K562 (cell line): ENCODE results near the gene RIC3. TPM values are rescaled to one million over a fixed set of nuclear protein-coding genes. Genes with fewer than 3 reads are reported as not detected.

Source experiments
- ATAC-seq: fragments of 200-7000 bp; cut with Tn5 transposase; 3 replicates; pipeline ENCODE4 v1.9.1; 2020; ENCODE audit warnings: moderate library complexity
- BruUV-seq: library from RNA; stranded (reverse); fragments of 400-500 nt; replicated peaks from 2 replicates; lab custom pipeline; 2021; lab: Mats Ljungman, UMichigan
- CTCF ChIA-PET: fragments of 300-600 bp; formaldehyde crosslinking; extraction: SDS; loops from one replicate; lab custom pipeline; 2021; ENCODE audit warnings: low intra/inter-chr PET ratio; lab: Yijun Ruan, JAX
- POLR2A ChIA-PET: fragments of 300-600, 350-650 bp; sonication (Branson Sonifier 250); formaldehyde crosslinking; extraction: SDS; loops from one replicate; lab custom pipeline; 2021; ENCODE audit warnings: antibody characterized with exemption, inconsistent platforms; lab: Yijun Ruan, JAX
- DNase-seq, 4 experiments: peaks; one replicate each; pipeline versions ENCODE4 v3.0.0 to v3.0.0-alpha.2; 2011 to 2018; ENCODE audit warnings: low spot score in 3 of 4, mixed read lengths in 3 of 4; ENCODE audit errors: extremely low read depth in 1 of 4
- FAIRE-seq: peaks from 2 replicates; lab custom pipeline; 2011; peaks lifted over from hg19 to GRCh38; lab: Jason Lieb, UNC
- H2AFZ ChIP-seq: 2 replicates; pipeline ENCODE4 v1.6.0; 2011; ENCODE audit warnings: low read depth, low read length, control low read depth, inconsistent platforms
- H3K27ac ChIP-seq: fragments of 200-600 bp; 3 replicates; pipeline ENCODE4 v1.8.0; 2011; ENCODE audit warnings: low read depth, mild to moderate bottlenecking, control low read depth, inconsistent platforms, low read length, moderate library complexity, mixed read lengths; ENCODE audit errors: extremely low read depth
- H3K27me3 ChIP-seq, 2 experiments: fragments of 300-600 bp in 1 of 2; 2 replicates in 1 of 2; 3 replicates in 1 of 2; pipeline versions ENCODE4 v1.6.0 to v1.8.0; 2011; ENCODE audit warnings: inconsistent platforms in 2 of 2, low read length in 2 of 2, mild to moderate bottlenecking in 1 of 2, mixed read lengths in 1 of 2, moderate library complexity in 1 of 2; ENCODE audit not compliant: control insufficient read depth in 2 of 2, insufficient read depth in 2 of 2
- H3K36me3 ChIP-seq: fragments of 300-600 bp; 3 replicates; pipeline ENCODE4 v1.8.0; 2011; ENCODE audit warnings: mild to moderate bottlenecking, low read length, inconsistent platforms; ENCODE audit not compliant: control insufficient read depth, insufficient read depth
- H3K4me1 ChIP-seq, 2 experiments: fragments of 200-600 bp in 1 of 2; replicated peaks in 1 of 2; 2 replicates in 1 of 2; 3 replicates in 1 of 2; pipeline versions ENCODE4 v1.5.1 to v1.8.0; 2011; ENCODE audit warnings: inconsistent platforms in 2 of 2, low read length in 2 of 2, mild to moderate bottlenecking in 1 of 2, mixed read lengths in 1 of 2, moderate library complexity in 1 of 2; ENCODE audit not compliant: control insufficient read depth in 2 of 2, insufficient read depth in 2 of 2
- H3K4me2 ChIP-seq: 2 replicates; pipeline ENCODE4 v1.6.1; 2011; ENCODE audit warnings: low read length, control low read depth, inconsistent platforms, mixed read lengths; ENCODE audit not compliant: insufficient read depth
- H3K4me3 ChIP-seq: fragments of 200-600 bp; sonication (generic), shearing (Covaris generic); 2 replicates; pipeline ENCODE4 v1.5.1; 2016; ENCODE audit warnings: control low read depth, inconsistent platforms
- H3K79me2 ChIP-seq: fragments of 200-600 bp; 3 replicates; pipeline ENCODE4 v1.8.0; 2011; ENCODE audit warnings: low read length, inconsistent platforms; ENCODE audit not compliant: control insufficient read depth, insufficient read depth
- H3K9ac ChIP-seq, 2 experiments: 2 replicates each; pipeline versions ENCODE4 v1.6.0 to v1.6.1; 2011; ENCODE audit warnings: low read depth in 2 of 2, low read length in 2 of 2, control low read depth in 1 of 2, inconsistent platforms in 1 of 2, mild to moderate bottlenecking in 1 of 2, mixed read lengths in 1 of 2; ENCODE audit not compliant: insufficient read depth in 1 of 2
- H3K9me1 ChIP-seq: one replicate; pipeline ENCODE4 v1.6.0; 2011; ENCODE audit warnings: inconsistent platforms, mild to moderate bottlenecking, low read length, moderate library complexity; ENCODE audit not compliant: control insufficient read depth, insufficient read depth
- H3K9me3 ChIP-seq: replicated peaks from 2 replicates; pipeline ENCODE4 v1.5.1; 2011; ENCODE audit warnings: low read depth, low read length, inconsistent platforms; ENCODE audit not compliant: control insufficient read depth, insufficient read depth
- H4K20me1 ChIP-seq: replicated peaks from 2 replicates; pipeline ENCODE4 v1.6.1; 2011; ENCODE audit warnings: low read length, inconsistent platforms, mixed read lengths; ENCODE audit not compliant: control insufficient read depth, insufficient read depth
- ARHGAP35 ChIP-seq: fragments of 450-650 bp; IDR thresholded peaks from 2 replicates; pipeline ENCODE4 v1.6.1; 2018; ENCODE audit not compliant: partially characterized antibody
- HNRNPL ChIP-seq: fragments of 200-400 bp; formaldehyde crosslinking; IDR thresholded peaks from 2 replicates; pipeline ENCODE4 v1.6.1; 2017; ENCODE audit warnings: low read depth, mild to moderate bottlenecking, low read length
- RAD21 ChIP-seq, 2 experiments: fragments of 250-450 bp in 1 of 2; fragments of 450-650 bp in 1 of 2; sonication (Bioruptor Pico) in 1 of 2; formaldehyde crosslinking in 1 of 2; IDR thresholded peaks in 1 of 2; conservative IDR thresholded peaks in 1 of 2; 2 replicates each; pipeline versions ENCODE4 v1.4.0 to v1.8.0; 2020 to 2022; ENCODE audit warnings: mild to moderate bottlenecking in 2 of 2, moderate library complexity in 1 of 2
- RBM25 ChIP-seq: fragments of 200-400 bp; formaldehyde crosslinking; IDR thresholded peaks from 2 replicates; pipeline ENCODE4 v1.6.1; 2018; ENCODE audit warnings: low read length, low read depth, moderate library complexity; ENCODE audit not compliant: severe bottlenecking
- SMARCA4 ChIP-seq: fragments of 450-650 bp; IDR thresholded peaks from 2 replicates; pipeline ENCODE4 v1.6.1; 2016
- ZBED1 ChIP-seq: IDR thresholded peaks from 2 replicates; pipeline ENCODE4 v1.6.1; 2014
- ZNF668 ChIP-seq: fragments of 250-450 bp; sonication (Bioruptor Pico); IDR thresholded peaks from 2 replicates; pipeline ENCODE4 v1.8.0; 2022; ENCODE audit warnings: mild to moderate bottlenecking, inconsistent platforms
- ZNF780A ChIP-seq: fragments of 250-450 bp; sonication (Bioruptor Pico); IDR thresholded peaks from 2 replicates; pipeline ENCODE4 v1.5.0; 2021; ENCODE audit warnings: mild to moderate bottlenecking
- WGBS: fragments of 100-300 bp; shearing (Covaris generic); methylation state at CpG from one replicate; pipeline ENCODE4 v1.1.6; 2016; ENCODE audit warnings: low coverage, mixed read lengths; ENCODE audit not compliant: insufficient coverage; ENCODE audit errors: missing lambda C conversion rate; 5-methylcytosine and 5-hydroxymethylcytosine counted together
- in situ Hi-C: fragments of 300-500 bp; cut with MboI; formaldehyde crosslinking; loops from 4 replicates; pipeline ENCODE4 v1.15.0; 2018; ENCODE audit warnings: inconsistent platforms, mixed read lengths
- intact Hi-C: fragments of 100-400 bp; cut with micrococcal nuclease; formaldehyde crosslinking; loops from 2 replicates; pipeline ENCODE4 v1.14.2; 2022
- polyA plus RNA-seq, 8 experiments: library from polyadenylated mRNA; depleted of rRNA in 4 of 8; stranded (reverse) in 5 of 8; unstranded in 3 of 8; fragments of >200 nt; fragmentation: Nextera tagmentation in 2 of 8; fragmentation: Illumina TruSeq in 1 of 8; extraction: Ambion mirVana in 2 of 8; extraction: Trizol in 1 of 8; gene quantifications; 2 replicates each; pipeline versions ENCODE4 v1.2.1 to v1.2.3, GENCODE V29; 2011 to 2014; ENCODE audit warnings: inconsistent platforms in 1 of 8, missing spikeins in 1 of 8
- total RNA-seq, 7 experiments: library from RNA; depleted of rRNA in 6 of 7; stranded (reverse); fragments of >200 nt in 6 of 7; fragmentation: Illumina TruSeq in 2 of 7; extraction: Trizol in 2 of 7; gene quantifications; 2 replicates each; pipeline versions ENCODE4 v1.2.1 to v1.2.3, GENCODE V29; 2011 to 2021; ENCODE audit warnings: low replicate concordance in 1 of 7
- TF ChIP-seq, protein P1 (sequence below): fragments of 250-450 bp; sonication (Bioruptor Pico); IDR thresholded peaks from 2 replicates; pipeline ENCODE4 v1.8.0; 2021; ENCODE audit warnings: mild to moderate bottlenecking, moderate library complexity

The RIC3 gene
- total and polyA plus RNA-seq, 9 of the 15 experiments (the other 6 are each of a cell fraction or from before 2014, with no cell fraction given) = 0.03 to 0.16 (median 0.05) TPM; not detected in 4

DNA sequence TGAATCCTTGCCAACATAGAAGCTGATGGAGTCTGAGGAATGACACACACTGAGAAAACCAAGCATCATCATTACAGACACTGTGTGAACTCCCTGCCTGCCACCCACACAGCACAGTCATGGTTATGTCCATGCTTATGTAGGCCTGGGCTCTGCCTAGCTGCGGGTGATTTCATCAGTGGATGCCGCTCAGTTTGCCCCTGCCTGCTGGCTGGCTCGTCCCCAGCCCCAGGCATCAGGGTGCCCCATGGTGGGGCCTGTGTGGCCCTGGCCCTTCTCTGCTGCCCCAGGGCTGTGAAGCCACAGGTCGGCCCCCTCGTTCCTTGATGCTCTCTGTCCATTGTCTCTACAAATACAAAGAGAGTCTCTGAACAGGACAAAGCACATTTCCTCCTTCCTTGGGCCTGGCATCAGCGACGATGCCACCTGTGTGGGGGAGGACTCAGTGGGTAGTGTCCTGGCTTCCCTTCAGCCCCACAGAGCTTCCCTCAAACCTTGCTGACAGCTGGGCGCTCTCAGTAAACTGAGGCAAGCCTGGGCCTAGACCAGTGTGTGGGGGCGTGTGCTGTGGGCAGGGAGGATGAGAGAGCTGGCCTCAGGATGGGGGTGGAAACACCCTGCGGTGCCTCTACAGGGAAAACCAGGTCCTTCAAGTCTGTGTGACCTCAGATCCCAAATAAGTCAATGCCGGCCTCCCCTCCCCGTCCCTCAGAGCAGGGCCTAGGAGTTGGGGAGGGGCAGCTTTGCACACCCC is 107.8 kb downstream of the RIC3 start (continued):
- TF ChIP-seq, protein P1, sequence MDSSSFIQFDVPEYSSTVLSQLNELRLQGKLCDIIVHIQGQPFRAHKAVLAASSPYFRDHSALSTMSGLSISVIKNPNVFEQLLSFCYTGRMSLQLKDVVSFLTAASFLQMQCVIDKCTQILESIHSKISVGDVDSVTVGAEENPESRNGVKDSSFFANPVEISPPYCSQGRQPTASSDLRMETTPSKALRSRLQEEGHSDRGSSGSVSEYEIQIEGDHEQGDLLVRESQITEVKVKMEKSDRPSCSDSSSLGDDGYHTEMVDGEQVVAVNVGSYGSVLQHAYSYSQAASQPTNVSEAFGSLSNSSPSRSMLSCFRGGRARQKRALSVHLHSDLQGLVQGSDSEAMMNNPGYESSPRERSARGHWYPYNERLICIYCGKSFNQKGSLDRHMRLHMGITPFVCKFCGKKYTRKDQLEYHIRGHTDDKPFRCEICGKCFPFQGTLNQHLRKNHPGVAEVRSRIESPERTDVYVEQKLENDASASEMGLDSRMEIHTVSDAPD (CRISPR knock-in tag) = no peak
- no peak for TF ChIP-seq ZBED1
- TF ChIP-seq ZNF668 (CRISPR knock-in tag) = no peak
- TF ChIP-seq ZNF780A = no peak

DNA sequence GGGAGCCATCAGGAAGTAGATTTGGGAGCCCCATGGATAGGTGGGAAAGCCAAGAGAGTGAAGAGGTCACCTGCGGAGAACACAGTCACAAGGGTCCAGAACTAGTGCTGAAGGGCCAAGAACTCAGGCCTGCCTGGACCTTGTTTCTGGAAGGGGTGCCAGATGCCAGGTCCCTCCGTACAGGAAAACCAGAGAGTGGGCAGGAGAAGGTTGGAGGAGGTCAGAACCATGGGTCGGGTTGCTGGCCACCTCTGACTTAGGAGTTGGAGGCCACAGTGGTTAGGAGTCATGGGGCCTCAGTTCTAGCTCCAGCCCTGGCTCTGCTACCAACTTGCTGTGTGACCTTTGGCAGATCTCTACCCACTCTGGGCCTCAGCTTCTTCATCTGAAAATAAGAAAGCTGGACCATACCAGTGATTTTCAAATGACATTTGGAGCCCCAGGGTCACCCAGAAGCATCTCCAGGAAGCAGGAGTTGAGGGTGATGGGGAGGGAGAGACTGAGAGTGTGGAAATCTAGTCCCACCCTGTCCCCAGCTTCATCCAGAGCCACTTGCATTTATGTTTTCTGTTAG is 108.6 kb downstream of the RIC3 start:
- H3K4me2 ChIP-seq = no peak overlapping the region
- TF ChIP-seq SMARCA4 = no peak
- TF ChIP-seq HNRNPL = no peak
- no peak for TF ChIP-seq RAD21 (CRISPR knock-in tag; conservative IDR thresholded peaks at IDR 0.05 in 1 of 2, IDR thresholded peaks at IDR 0.05 in 1 of 2)
- no peak for TF ChIP-seq ARHGAP35
- peak; percentile 49 for TF ChIP-seq RBM25
- H2AFZ ChIP-seq = no peak overlapping the region
- H3K9me3 ChIP-seq = no peaks in the 10 kb centered on the region
- intact Hi-C loops = no loop called here
- WGBS = 6% methylated on average over 3 of the region's 3 CpGs
- H3K4me3 ChIP-seq = no peak overlapping the region
- H3K27ac ChIP-seq = no peak overlapping the region
- no peak for ATAC-seq
- in situ Hi-C loops = no loop called here
- peaks cover 0 to 46% of the 10 kb centered on the region in 2 experiments; a peak in 3 of 5 replicates for H3K27me3 ChIP-seq
- FAIRE-seq = no peak
- DNase-seq = no peak
- POLR2A ChIA-PET = interaction anchor here (0.5 to 2.4 kb wide), 2 partner anchors 9 to 1135 kb away, joined by 3 to 5 read pairs; no protein-coding TSS in a partner anchor
- no peaks in the 10 kb centered on the region for H3K79me2 ChIP-seq
- no peaks in the 10 kb centered on the region for H3K36me3 ChIP-seq
- H3K9me1 ChIP-seq = no peaks in the 10 kb centered on the region
- no TSS peak for BruUV-seq
- no peaks in the 10 kb centered on the region; a peak in 1 of 5 replicates for H3K4me1 ChIP-seq
- no peaks in the 10 kb centered on the region; the same call in 1 of the 2 replicates for H4K20me1 ChIP-seq
- no peak overlapping the region for H3K9ac ChIP-seq
- CTCF ChIA-PET = no interaction called here
